Loucy (cell line): ENCODE results near the gene EPHA2.

Source experiments
- H2AFZ ChIP-seq: fragments of 200-600 bp; sonication (generic); 2 replicates; pipeline ENCODE4 v1.6.0; 2016; ENCODE audit warnings: antibody characterized with exemption, mild to moderate bottlenecking, low read length, moderate library complexity
- H3F3A ChIP-seq: fragments of 200-600 bp; 2 replicates; pipeline ENCODE4 v1.6.0; 2016; ENCODE audit warnings: antibody characterized with exemption, low read depth, mild to moderate bottlenecking
- H3K27me3 ChIP-seq: fragments of 200-600 bp; sonication (generic); 2 replicates; pipeline ENCODE4 v1.6.1; 2014; ENCODE audit warnings: low read length, mild to moderate bottlenecking; ENCODE audit not compliant: insufficient read depth, poor library complexity, severe bottlenecking
- H3K36me3 ChIP-seq: fragments of 200-600 bp; sonication (generic); 2 replicates; pipeline ENCODE4 v1.6.1; 2016; ENCODE audit warnings: low read length; ENCODE audit not compliant: insufficient read depth
- H3K4me1 ChIP-seq: fragments of 200-600 bp; sonication (generic); 2 replicates; pipeline ENCODE4 v1.5.1; 2014; ENCODE audit warnings: low read length, mild to moderate bottlenecking; ENCODE audit not compliant: insufficient read depth, poor library complexity, severe bottlenecking
- H3K4me2 ChIP-seq: fragments of 200-600 bp; sonication (generic); 2 replicates; pipeline ENCODE4 v1.6.0; 2014; ENCODE audit warnings: antibody characterized with exemption, low read length, low read depth, mild to moderate bottlenecking; ENCODE audit not compliant: poor library complexity, severe bottlenecking
- H3K4me3 ChIP-seq: fragments of 200-600 bp; sonication (generic); 2 replicates; pipeline ENCODE4 v1.5.1; 2014; ENCODE audit warnings: low read length, mild to moderate bottlenecking, mixed read lengths; ENCODE audit not compliant: poor library complexity, severe bottlenecking
- H3K79me2 ChIP-seq: fragments of 200-600 bp; sonication (generic); 2 replicates; pipeline ENCODE4 v1.6.1; 2014; ENCODE audit warnings: low read length; ENCODE audit not compliant: insufficient read depth
- H3K9ac ChIP-seq: fragments of 200-600 bp; sonication (generic); 2 replicates; pipeline ENCODE4 v1.6.0; 2014; ENCODE audit warnings: mild to moderate bottlenecking, low read depth, low read length, moderate library complexity; ENCODE audit not compliant: poor library complexity, severe bottlenecking
- H3K9me2 ChIP-seq: fragments of 200-600 bp; sonication (generic); replicated peaks from 2 replicates; pipeline ENCODE4 v1.6.1; 2016; ENCODE audit warnings: low read depth, low read length, mixed read lengths
- H3K9me3 ChIP-seq: fragments of 200-600 bp; sonication (generic); 2 replicates; pipeline ENCODE4 v1.6.1; 2014; ENCODE audit warnings: mild to moderate bottlenecking, antibody characterized with exemption, low read length, low read depth; ENCODE audit not compliant: insufficient read depth
- H4K20me1 ChIP-seq: fragments of 200-600 bp; sonication (generic); 2 replicates; pipeline ENCODE4 v1.6.0; 2014; ENCODE audit warnings: antibody characterized with exemption, low read length, mild to moderate bottlenecking; ENCODE audit not compliant: insufficient read depth, poor library complexity, severe bottlenecking
- CTCF ChIP-seq: fragments of 200-600 bp; sonication (generic); conservative IDR thresholded peaks from 2 replicates; pipeline ENCODE4 v1.5.1; 2014; ENCODE audit warnings: mild to moderate bottlenecking, antibody characterized with exemption, low read length
- EZH2phosphoT487 ChIP-seq: fragments of 200-600 bp; IDR thresholded peaks from 2 replicates; pipeline ENCODE4 v1.6.1; 2018; ENCODE audit warnings: antibody characterized with exemption, mild to moderate bottlenecking, moderate library complexity, borderline replicate concordance

EPHA2 gene

GRCh38 chr1:16118706-16119105 lies 37.2 kb downstream of the EPHA2 start:
- H3F3A ChIP-seq: no peaks in the 10 kb centered on the region
- no peaks in the 10 kb centered on the region for H4K20me1 ChIP-seq
- no peak overlapping the region for H3K4me2 ChIP-seq
- H2AFZ ChIP-seq: no peak overlapping the region
- H3K79me2 ChIP-seq: no peaks in the 10 kb centered on the region
- no peaks in the 10 kb centered on the region for H3K9me3 ChIP-seq
- H3K9ac ChIP-seq: no peak overlapping the region
- H3K27me3 ChIP-seq: no peaks in the 10 kb centered on the region
- H3K4me1 ChIP-seq: no peaks in the 10 kb centered on the region
- no peaks in the 10 kb centered on the region for H3K36me3 ChIP-seq
- no peak overlapping the region for H3K4me3 ChIP-seq
- H3K9me2 ChIP-seq: no peaks in the 10 kb centered on the region
- TF ChIP-seq CTCF (no peak), EZH2phosphoT487 (no peak)

- no peak for TF ChIP-seq EZH2phosphoT487
- no peak for TF ChIP-seq CTCF
- H3K4me1 ChIP-seq: no peaks in the 10 kb centered on the region
These were observed 37.9 kb downstream of the EPHA2 start for GRCh38 chr1:16117936-16118335.

GRCh38 chr1:16117369-16117768 lies 38.5 kb downstream of the EPHA2 start:
- H3F3A ChIP-seq: no peaks in the 10 kb centered on the region
- no peak overlapping the region for H3K4me2 ChIP-seq
- no peaks in the 10 kb centered on the region for H4K20me1 ChIP-seq
- H3K27me3 ChIP-seq: no peaks in the 10 kb centered on the region
- no peaks in the 10 kb centered on the region for H3K9me2 ChIP-seq
- H3K9ac ChIP-seq: no peak overlapping the region
- H3K4me1 ChIP-seq: no peaks in the 10 kb centered on the region
- no peaks in the 10 kb centered on the region for H3K9me3 ChIP-seq
- H2AFZ ChIP-seq: no peak overlapping the region
- TF ChIP-seq EZH2phosphoT487 (no peak), CTCF (no peak)
- H3K36me3 ChIP-seq: no peaks in the 10 kb centered on the region
- no peak overlapping the region for H3K4me3 ChIP-seq
- H3K79me2 ChIP-seq: no peaks in the 10 kb centered on the region

More at GRCh38 chr1:16117936-16118335, 37.9 kb downstream of the EPHA2 start:
- Histone ChIP-seq H3K27me3 (no peaks in the 10 kb centered on the region), H3F3A (no peaks in the 10 kb centered on the region), H3K79me2 (no peaks in the 10 kb centered on the region), H3K36me3 (no peaks in the 10 kb centered on the region), H4K20me1 (no peaks in the 10 kb centered on the region), H3K4me3 (no peak overlapping the region), H3K9me3 (no peaks in the 10 kb centered on the region), H3K9me2 (no peaks in the 10 kb centered on the region), H2AFZ (no peak overlapping the region), H3K4me2 (no peak overlapping the region), H3K9ac (no peak overlapping the region)
